HCT116 (cell line): ENCODE results near the gene TSHZ1. TPM values are rescaled to one million over a fixed set of nuclear protein-coding genes. Genes with fewer than 3 reads are reported as not detected.

Experiments used
- ATAC-seq: fragments of 200-7000 bp; cut with Tn5 transposase; 2 replicates; pipeline ENCODE4 v1.9.1; 2020; ENCODE audit warnings: mild to moderate bottlenecking, moderate library complexity
- BruUV-seq: library from RNA; stranded (reverse); fragments of 400-500 nt; replicated peaks from 2 replicates; lab custom pipeline; 2021; lab: Mats Ljungman, UMichigan
- CTCF ChIA-PET: fragments of 300-600 bp; sonication (Branson Sonifier 250); formaldehyde crosslinking; loops from one replicate; lab custom pipeline; 2021; ENCODE audit warnings: antibody characterized with exemption; lab: Charles Lee
- POLR2A ChIA-PET: fragments of 300-600, 350-600 bp; sonication (Branson Sonifier 250); formaldehyde crosslinking; loops from one replicate; lab custom pipeline; 2021; ENCODE audit warnings: antibody characterized with exemption; lab: Charles Lee
- RAD21 ChIA-PET, 2 experiments: fragments of 300-600 bp; sonication (Branson Sonifier 250); formaldehyde crosslinking; loops; one replicate each; lab custom pipeline; 2023; ENCODE audit warnings: low total read pairs in 2 of 2; ENCODE audit not compliant: uncharacterized antibody in 2 of 2, unreplicated experiment in 2 of 2, low non-redundant PET in 1 of 2; lab: Charles Lee
- DNase-seq: peaks from one replicate; pipeline ENCODE4 v3.0.0-alpha.2; 2010; ENCODE audit warnings: low read depth, low spot score
- H2AFZ ChIP-seq: fragments of 200-600 bp; shearing (Covaris generic), sonication (generic); 2 replicates; pipeline ENCODE4 v1.6.1; 2017; ENCODE audit warnings: low read depth, mixed run types, mixed read lengths, antibody characterized with exemption, low read length; ENCODE audit not compliant: poor library complexity, severe bottlenecking
- H3K27ac ChIP-seq: 2 replicates; pipeline ENCODE4 v1.5.1; 2012; ENCODE audit warnings: low read depth, low read length
- H3K27me3 ChIP-seq: fragments of 200-600 bp; sonication (generic); 2 replicates; pipeline ENCODE4 v1.6.1; 2016; ENCODE audit warnings: mixed run types, low read length, mixed read lengths; ENCODE audit not compliant: insufficient read depth
- H3K36me3 ChIP-seq, 2 experiments: fragments of 200-500 bp in 1 of 2; fragments of 200-600 bp in 1 of 2; sonication (Bioruptor generic) in 1 of 2; sonication (generic) in 1 of 2; 2 replicates each; pipeline versions ENCODE4 v1.5.1 to v1.6.1; 2014 to 2016; ENCODE audit warnings: low read length in 2 of 2, inconsistent platforms in 1 of 2, mixed read lengths in 1 of 2, mixed run types in 1 of 2; ENCODE audit not compliant: insufficient read depth in 2 of 2, control insufficient read depth in 1 of 2
- H3K4me1 ChIP-seq, 2 experiments: fragments of 200-600 bp in 1 of 2; sonication (generic) in 1 of 2; 2 replicates each; pipeline versions ENCODE4 v1.5.1 to v1.6.1; 2012 to 2017; ENCODE audit warnings: low read length in 2 of 2, inconsistent platforms in 1 of 2, mild to moderate bottlenecking in 1 of 2, mixed read lengths in 1 of 2, mixed run types in 1 of 2, moderate library complexity in 1 of 2; ENCODE audit not compliant: insufficient read depth in 2 of 2, control insufficient read depth in 1 of 2
- H3K4me2 ChIP-seq: fragments of 200-600 bp; sonication (generic); 2 replicates; pipeline ENCODE4 v1.6.1; 2017; ENCODE audit warnings: mixed run types, low read length, mixed read lengths
- H3K4me3 ChIP-seq, 2 experiments: fragments of 200-600 bp in 1 of 2; sonication (generic) in 1 of 2; replicated peaks in 1 of 2; 2 replicates each; pipeline ENCODE4 v1.5.1; 2011 to 2016; ENCODE audit warnings: low read length in 2 of 2, control low read depth in 1 of 2, low read depth in 1 of 2, mild to moderate bottlenecking in 1 of 2, mixed read lengths in 1 of 2, mixed run types in 1 of 2
- H3K79me2 ChIP-seq: fragments of 200-600 bp; sonication (generic); 2 replicates; pipeline ENCODE4 v1.6.1; 2017; ENCODE audit warnings: mild to moderate bottlenecking, mixed run types, low read length, moderate library complexity, mixed read lengths; ENCODE audit not compliant: insufficient read depth
- H3K9ac ChIP-seq: fragments of 200-600 bp; sonication (generic); 2 replicates; pipeline ENCODE4 v1.6.1; 2016; ENCODE audit warnings: low read length, mixed read lengths
- H3K9me2 ChIP-seq: fragments of 200-600 bp; sonication (generic), shearing (Covaris generic); 2 replicates; pipeline ENCODE4 v1.6.1; 2017; ENCODE audit warnings: mixed run types, mild to moderate bottlenecking, moderate library complexity; ENCODE audit not compliant: insufficient read depth
- H3K9me3 ChIP-seq, 2 experiments: fragments of 200-500 bp in 1 of 2; fragments of 200-600 bp in 1 of 2; sonication (Bioruptor generic) in 1 of 2; sonication (generic) in 1 of 2; 2 replicates each; pipeline ENCODE4 v1.6.1; 2014 to 2017; ENCODE audit warnings: low read length in 2 of 2, mixed read lengths in 2 of 2, inconsistent platforms in 1 of 2, low read depth in 1 of 2, mild to moderate bottlenecking in 1 of 2, mixed run types in 1 of 2, moderate library complexity in 1 of 2; ENCODE audit not compliant: control insufficient read depth in 1 of 2, insufficient read depth in 1 of 2
- H4K20me1 ChIP-seq: fragments of 200-600 bp; sonication (generic), shearing (Covaris generic); 2 replicates; pipeline ENCODE4 v1.6.1; 2017; ENCODE audit warnings: mixed run types, mild to moderate bottlenecking, moderate library complexity; ENCODE audit not compliant: insufficient read depth
- ATF3 ChIP-seq: IDR thresholded peaks from 2 replicates; pipeline ENCODE4 v1.6.1; 2012
- CBX3 ChIP-seq: IDR thresholded peaks from 2 replicates; pipeline ENCODE4 v1.6.1; 2012; ENCODE audit warnings: low read depth
- CEBPB ChIP-seq: IDR thresholded peaks from 2 replicates; pipeline ENCODE4 v1.6.1; 2012; ENCODE audit warnings: low read depth
- CTCF ChIP-seq, 3 experiments: fragments of 200-600 bp in 1 of 3; sonication (generic) in 1 of 3; IDR thresholded peaks in 2 of 3; conservative IDR thresholded peaks in 1 of 3; 2 replicates each; pipeline ENCODE4 v1.5.1; 2012 to 2017; ENCODE audit warnings: low read depth in 2 of 3, low read length in 2 of 3, antibody characterized with exemption in 1 of 3, borderline replicate concordance in 1 of 3, control low read depth in 1 of 3, mild to moderate bottlenecking in 1 of 3, mixed read lengths in 1 of 3, mixed run types in 1 of 3, moderate library complexity in 1 of 3; ENCODE audit not compliant: insufficient read depth in 1 of 3
- EGR1 ChIP-seq: IDR thresholded peaks from 2 replicates; pipeline ENCODE4 v1.6.1; 2012; ENCODE audit warnings: low read depth
- ELF1 ChIP-seq: IDR thresholded peaks from 2 replicates; pipeline ENCODE4 v1.6.1; 2012; ENCODE audit warnings: low read depth, borderline replicate concordance
- EZH2phosphoT487 ChIP-seq: fragments of 200-600 bp; IDR thresholded peaks from 2 replicates; pipeline ENCODE4 v1.6.1; 2018; ENCODE audit warnings: antibody characterized with exemption, borderline replicate concordance
- JUND ChIP-seq: IDR thresholded peaks from 2 replicates; pipeline ENCODE4 v1.6.1; 2012
- MAX ChIP-seq: IDR thresholded peaks from 2 replicates; pipeline ENCODE4 v1.6.1; 2012
- POLR2A ChIP-seq: IDR thresholded peaks from 2 replicates; pipeline ENCODE4 v1.7.0; 2011; ENCODE audit warnings: borderline replicate concordance; ENCODE audit not compliant: insufficient read depth, insufficient read length; ENCODE audit errors: extremely low read depth
- POLR2AphosphoS5 ChIP-seq: IDR thresholded peaks from 2 replicates; pipeline ENCODE4 v1.6.1; 2011; ENCODE audit warnings: mild to moderate bottlenecking, low read depth, low read length, moderate library complexity
- RAD21 ChIP-seq: IDR thresholded peaks from 2 replicates; pipeline ENCODE4 v1.6.1; 2012; ENCODE audit warnings: low read depth, mild to moderate bottlenecking
- REST ChIP-seq: IDR thresholded peaks from 2 replicates; pipeline ENCODE4 v1.6.1; 2012; ENCODE audit warnings: low read depth
- SP1 ChIP-seq: IDR thresholded peaks from 2 replicates; pipeline ENCODE4 v1.6.1; 2012; ENCODE audit warnings: low read depth
- SRF ChIP-seq: IDR thresholded peaks from 2 replicates; pipeline ENCODE4 v1.6.1; 2012; ENCODE audit warnings: low read depth
- TCF7L2 ChIP-seq: IDR thresholded peaks from 2 replicates; pipeline ENCODE4 v1.7.0; 2011; ENCODE audit warnings: borderline replicate concordance, inconsistent platforms; ENCODE audit not compliant: insufficient read depth, insufficient read length; ENCODE audit errors: extremely low read depth
- YY1 ChIP-seq: IDR thresholded peaks from 2 replicates; pipeline ENCODE4 v1.6.1; 2011; ENCODE audit warnings: low read length, low read depth, moderate library complexity, mild to moderate bottlenecking; ENCODE audit not compliant: insufficient replicate concordance; ENCODE audit errors: extremely low read depth
- ZBTB33 ChIP-seq: IDR thresholded peaks from 2 replicates; pipeline ENCODE4 v1.6.1; 2011; ENCODE audit warnings: mild to moderate bottlenecking, low read length, moderate library complexity; ENCODE audit not compliant: insufficient replicate concordance; ENCODE audit errors: extremely low read depth
- ZFX ChIP-seq: fragments of 450-650 bp; IDR thresholded peaks from 2 replicates; pipeline ENCODE4 v1.6.1; 2017
- ZNF274 ChIP-seq: fragments of 200-500 bp; sonication (Bioruptor generic); IDR thresholded peaks from 2 replicates; pipeline ENCODE4 v1.6.1; 2014; ENCODE audit warnings: mild to moderate bottlenecking, low read depth, low read length, inconsistent platforms
- intact Hi-C: fragments of 100-400 bp; cut with micrococcal nuclease; formaldehyde crosslinking; loops from 2 replicates; pipeline ENCODE4 v1.10.0; 2022
- total RNA-seq: library from RNA; stranded (reverse); gene quantifications from one replicate; pipeline ENCODE4 v1.2.1, GENCODE V29; 2021; ENCODE audit not compliant: unreplicated experiment

Gene TSHZ1
- total RNA-seq, 1 experiment from 2014 or later, result 5.7 TPM

- BruUV-seq, result no TSS peak
- ChIA-PET CTCF (no interaction called here), POLR2A (no interaction called here), RAD21 (no interaction called here)
- H3K4me2 ChIP-seq, result no peak overlapping the region
- no peaks in the 10 kb centered on the region for H3K4me1 ChIP-seq
- no peak overlapping the region for H3K9ac ChIP-seq
- intact Hi-C loops, result no loop called here
- no peak overlapping the region for H2AFZ ChIP-seq
- no peak overlapping the region for H3K27ac ChIP-seq
- DNase-seq, result no peak
- H3K9me3 ChIP-seq, result no peaks in the 10 kb centered on the region
- no peaks in the 10 kb centered on the region for H3K9me2 ChIP-seq
- no peaks in the 10 kb centered on the region for H3K36me3 ChIP-seq
- H3K79me2 ChIP-seq, result no peaks in the 10 kb centered on the region
- H3K27me3 ChIP-seq, result no peaks in the 10 kb centered on the region
- H3K4me3 ChIP-seq, result no peak overlapping the region
- no peak for ATAC-seq
- H4K20me1 ChIP-seq, result no peaks in the 10 kb centered on the region
- no peak for TF ChIP-seq CEBPB
- no peak for TF ChIP-seq POLR2A
- no peak for TF ChIP-seq CTCF (IDR thresholded peaks at IDR 0.05 in 2 of 3, conservative IDR thresholded peaks at IDR 0.05 in 1 of 3; ENCODE audit: borderline replicate concordance in 1 of 3, insufficient read depth in 1 of 3, low read depth in 2 of 3, low read length in 2 of 3)
- TF ChIP-seq TCF7L2, result no peak
- no peak for TF ChIP-seq POLR2AphosphoS5
- no peak for TF ChIP-seq ELF1
- no peak for TF ChIP-seq SP1
- no peak for TF ChIP-seq EGR1
- no peak for TF ChIP-seq RAD21
- no peak for TF ChIP-seq CBX3
- TF ChIP-seq YY1, result no peak
- TF ChIP-seq JUND, result no peak
- TF ChIP-seq ZNF274, result no peak
- TF ChIP-seq SRF, result no peak
- TF ChIP-seq ZBTB33, result no peak
- TF ChIP-seq REST, result no peak
- TF ChIP-seq ZFX, result no peak
- no peak for TF ChIP-seq MAX
- TF ChIP-seq ATF3, result no peak
- TF ChIP-seq EZH2phosphoT487, result no peak
- TF ChIP-seq, all 23 proteins: peak for 0
Measured at GRCh38 chr18:75282746-75283145, 72.1 kb downstream of the TSHZ1 start.
